GM21528 (cell line): Measurements from ENCODE around the gene STUB1.

Experiments used
- ATAC-seq: cut with Tn5 transposase; IDR thresholded peaks from one replicate; pipeline ENCODE4 v1.9.1; 2021; ENCODE audit warnings: mild to moderate bottlenecking, moderate library complexity; ENCODE audit not compliant: unreplicated experiment, low FRiP score

Gene STUB1

GRCh38 chr16:721765-722540 lies 41.7 kb downstream of the STUB1 start:
- no peak for ATAC-seq

- no peak for ATAC-seq
These were observed 42.8 kb downstream of the STUB1 start for GRCh38 chr16:722835-723633.

GRCh38 chr16:723695-724094 lies 43.5 kb downstream of the STUB1 start:
- no peak for ATAC-seq

GRCh38 chr16:724188-725040 lies 44.2 kb downstream of the STUB1 start:
- no peak for ATAC-seq

GRCh38 chr16:725041-725376 lies 44.8 kb downstream of the STUB1 start:
- ATAC-seq = no peak

GRCh38 chr16:725463-726187 lies 45.4 kb downstream of the STUB1 start:
- ATAC-seq = no peak

GRCh38 chr16:726188-726437 lies 45.9 kb downstream of the STUB1 start:
- no peak for ATAC-seq

GRCh38 chr16:726438-727290 lies 46.5 kb downstream of the STUB1 start, which contains the start of the genes CCDC78 and HAGHL:
Gene CCDC78 (minus strand): TSS chr16:726443. CDS start chr16:726367, 76 bp downstream.
Gene HAGHL (plus strand): TSS chr16:727106. CDS start chr16:727510, 404 bp downstream.
- no peak for ATAC-seq

GRCh38 chr16:727291-727977 lies 47.2 kb downstream of the STUB1 start:
- ATAC-seq = no peak

- no peak for ATAC-seq
These were observed 48.1 kb downstream of the STUB1 start for GRCh38 chr16:728131-728889.

- no peak for ATAC-seq
These were observed 48.9 kb downstream of the STUB1 start for GRCh38 chr16:728890-729744.

GRCh38 chr16:729768-730665 lies 49.8 kb downstream of the STUB1 start:
- ATAC-seq = no peak

- ATAC-seq = no peak
These were observed 50.7 kb downstream of the STUB1 start for GRCh38 chr16:730666-731509.

- no peak for ATAC-seq
These were observed 52.1 kb downstream of the STUB1 start for GRCh38 chr16:732332-732731.
